ENCODE results near the gene ATG7.

The ATG7 gene

DNA sequence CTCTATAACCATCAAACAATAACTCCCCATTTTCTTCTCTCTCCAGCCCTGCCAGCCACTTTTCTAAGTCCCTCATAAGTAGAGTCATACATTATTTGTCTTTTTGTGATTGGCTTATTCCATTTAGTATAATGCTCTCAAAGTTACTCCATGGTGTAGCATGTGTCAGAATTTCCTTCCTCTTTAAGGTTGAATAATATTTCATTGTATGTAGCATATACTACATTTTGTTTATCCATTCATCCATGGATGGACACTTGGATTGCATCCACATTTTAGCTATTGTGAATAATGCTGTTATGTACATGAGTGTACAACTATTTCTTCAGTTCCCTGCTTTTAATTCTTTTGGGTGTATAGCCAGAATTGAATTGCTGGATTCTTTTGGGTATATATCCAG, 138.4 kb downstream of the ATG7 start:
- Histone ChIP-seq H3K36me3 (ENCODE audit: insufficient read depth) (no peaks in the 10 kb centered on the region), H4K20me1 (ENCODE audit: insufficient read depth) (no peaks in the 10 kb centered on the region), H3K27ac (no peak overlapping the region), H2AFZ (ENCODE audit: low read depth) (no peak overlapping the region), H3K9ac (no peak overlapping the region), H3K4me2 (no peak overlapping the region), H3K79me2 (ENCODE audit: insufficient read depth, low read depth) (no peaks in the 10 kb centered on the region), H3K27me3 (ENCODE audit: insufficient read depth, low read depth) (no peaks in the 10 kb centered on the region), H3K4me3 (IDR thresholded peaks at IDR 0.05; ENCODE audit: insufficient read depth, low read depth, low read length) (no peak overlapping the region), H3K4me1 (ENCODE audit: low read depth, poor library complexity, severe bottlenecking) (no peaks in the 10 kb centered on the region)
- TF ChIP-seq, protein P1, sequence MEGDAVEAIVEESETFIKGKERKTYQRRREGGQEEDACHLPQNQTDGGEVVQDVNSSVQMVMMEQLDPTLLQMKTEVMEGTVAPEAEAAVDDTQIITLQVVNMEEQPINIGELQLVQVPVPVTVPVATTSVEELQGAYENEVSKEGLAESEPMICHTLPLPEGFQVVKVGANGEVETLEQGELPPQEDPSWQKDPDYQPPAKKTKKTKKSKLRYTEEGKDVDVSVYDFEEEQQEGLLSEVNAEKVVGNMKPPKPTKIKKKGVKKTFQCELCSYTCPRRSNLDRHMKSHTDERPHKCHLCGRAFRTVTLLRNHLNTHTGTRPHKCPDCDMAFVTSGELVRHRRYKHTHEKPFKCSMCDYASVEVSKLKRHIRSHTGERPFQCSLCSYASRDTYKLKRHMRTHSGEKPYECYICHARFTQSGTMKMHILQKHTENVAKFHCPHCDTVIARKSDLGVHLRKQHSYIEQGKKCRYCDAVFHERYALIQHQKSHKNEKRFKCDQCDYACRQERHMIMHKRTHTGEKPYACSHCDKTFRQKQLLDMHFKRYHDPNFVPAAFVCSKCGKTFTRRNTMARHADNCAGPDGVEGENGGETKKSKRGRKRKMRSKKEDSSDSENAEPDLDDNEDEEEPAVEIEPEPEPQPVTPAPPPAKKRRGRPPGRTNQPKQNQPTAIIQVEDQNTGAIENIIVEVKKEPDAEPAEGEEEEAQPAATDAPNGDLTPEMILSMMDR (conservative IDR thresholded peaks at IDR 0.05; ENCODE audit: low read depth, low read length) = no peak

DNA sequence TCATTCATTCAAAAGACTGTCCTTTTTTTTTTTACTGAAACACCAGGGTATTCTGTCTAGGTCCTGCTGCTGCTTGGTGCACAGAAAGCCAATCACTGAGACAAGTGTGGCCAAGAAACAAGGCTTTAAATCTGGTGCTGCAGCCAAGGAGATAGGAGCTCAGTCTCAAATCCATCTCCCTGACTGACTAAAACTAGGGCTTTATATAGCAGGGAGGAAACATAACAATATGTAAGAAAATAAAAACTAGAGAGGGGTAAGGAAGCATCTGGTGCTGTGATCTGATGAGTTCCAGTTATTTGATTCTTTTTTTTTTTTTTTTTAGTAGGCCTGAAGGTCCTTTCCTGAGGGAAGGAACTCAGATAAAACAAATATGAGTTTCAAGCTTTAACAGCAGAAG, 139.8 kb downstream of the ATG7 start:
- Histone ChIP-seq H3K4me2 (no peak overlapping the region), H2AFZ (ENCODE audit: low read depth) (no peak overlapping the region), H4K20me1 (ENCODE audit: insufficient read depth) (no peaks in the 10 kb centered on the region), H3K36me3 (ENCODE audit: insufficient read depth) (no peaks in the 10 kb centered on the region), H3K9ac (no peak overlapping the region), H3K4me3 (IDR thresholded peaks at IDR 0.05; ENCODE audit: insufficient read depth, low read depth, low read length) (no peak overlapping the region), H3K27ac (no peak overlapping the region), H3K79me2 (ENCODE audit: insufficient read depth, low read depth) (no peaks in the 10 kb centered on the region), H3K27me3 (ENCODE audit: insufficient read depth, low read depth) (no peaks in the 10 kb centered on the region), H3K4me1 (ENCODE audit: low read depth, poor library complexity, severe bottlenecking) (no peaks in the 10 kb centered on the region)
- TF ChIP-seq, protein P1 (conservative IDR thresholded peaks at IDR 0.05; ENCODE audit: low read depth, low read length) = no peak

DNA sequence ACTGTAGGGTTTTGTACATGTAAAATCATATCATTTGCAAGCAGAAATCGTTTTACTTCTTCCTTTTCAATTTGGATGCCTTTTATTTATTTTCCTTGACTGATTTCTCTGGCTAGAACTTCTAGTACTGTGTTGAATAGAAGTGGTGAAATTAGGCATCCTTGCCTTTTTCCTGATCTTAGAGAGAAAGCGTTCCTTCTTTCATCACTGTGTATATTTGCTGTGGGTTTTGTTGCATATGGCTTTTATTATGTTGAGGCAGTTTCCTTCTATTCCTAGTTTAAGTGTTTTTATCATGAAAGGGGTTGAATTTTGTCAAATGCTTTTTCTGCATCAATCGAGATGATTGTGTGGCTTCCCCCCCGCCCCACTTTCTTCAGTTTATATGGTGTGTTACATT, 140.9 kb downstream of the ATG7 start:
- H3K9ac ChIP-seq = no peak overlapping the region

DNA sequence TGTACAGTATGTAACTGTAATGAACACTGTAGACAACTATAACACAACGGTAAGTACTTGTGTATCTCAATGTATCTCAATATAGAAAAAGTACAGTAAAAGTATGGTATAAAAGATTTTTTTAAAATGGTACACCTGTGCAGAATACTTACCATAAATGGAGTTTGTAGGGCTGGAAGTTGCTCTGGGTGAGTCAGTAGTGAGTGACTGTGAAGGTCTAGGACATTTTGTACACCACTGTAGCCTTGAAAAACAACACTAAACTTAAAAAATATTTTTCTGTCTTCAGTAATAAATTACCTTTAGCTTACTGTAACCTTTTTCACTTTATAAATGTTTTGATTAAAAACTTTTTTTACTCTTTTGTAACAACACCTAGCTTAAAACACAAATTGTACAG, 142.9 kb downstream of the ATG7 start:
- H3K4me1 ChIP-seq (ENCODE audit: low read depth, poor library complexity, severe bottlenecking) = no peaks in the 10 kb centered on the region
- no peaks in the 10 kb centered on the region for H3K27me3 ChIP-seq (ENCODE audit: insufficient read depth, low read depth)
- TF ChIP-seq, protein P1 (conservative IDR thresholded peaks at IDR 0.05; ENCODE audit: low read depth, low read length) = no peak
- no peak overlapping the region for H3K9ac ChIP-seq
- H3K36me3 ChIP-seq (ENCODE audit: insufficient read depth) = no peaks in the 10 kb centered on the region
- no peak overlapping the region for H3K4me2 ChIP-seq
- H3K27ac ChIP-seq = no peak overlapping the region
- no peak overlapping the region for H3K4me3 ChIP-seq (IDR thresholded peaks at IDR 0.05; ENCODE audit: insufficient read depth, low read depth, low read length)
- no peaks in the 10 kb centered on the region for H4K20me1 ChIP-seq (ENCODE audit: insufficient read depth)
- H2AFZ ChIP-seq (ENCODE audit: low read depth) = no peak overlapping the region
- no peaks in the 10 kb centered on the region for H3K79me2 ChIP-seq (ENCODE audit: insufficient read depth, low read depth)

More for the DNA sequence above, 140.9 kb downstream of the ATG7 start:
- TF ChIP-seq, protein P1 (conservative IDR thresholded peaks at IDR 0.05; ENCODE audit: low read depth, low read length) = no peak
- no peak overlapping the region for H2AFZ ChIP-seq (ENCODE audit: low read depth)
- H3K27me3 ChIP-seq (ENCODE audit: insufficient read depth, low read depth) = no peaks in the 10 kb centered on the region
- no peak overlapping the region for H3K27ac ChIP-seq
- no peaks in the 10 kb centered on the region for H4K20me1 ChIP-seq (ENCODE audit: insufficient read depth)
- H3K4me2 ChIP-seq = no peak overlapping the region
- H3K4me1 ChIP-seq (ENCODE audit: low read depth, poor library complexity, severe bottlenecking) = no peaks in the 10 kb centered on the region
- H3K79me2 ChIP-seq (ENCODE audit: insufficient read depth, low read depth) = no peaks in the 10 kb centered on the region
- H3K4me3 ChIP-seq (IDR thresholded peaks at IDR 0.05; ENCODE audit: insufficient read depth, low read depth, low read length) = no peak overlapping the region
- no peaks in the 10 kb centered on the region for H3K36me3 ChIP-seq (ENCODE audit: insufficient read depth)
